Prostate gland (tissue), 2 donors: ENCODE data around the gene RUFY3.

Experiments
- POLR2A ChIP-seq: fragments of 450-650 bp; IDR thresholded peaks from one replicate; pipeline ENCODE4 v1.6.1; 2016; ENCODE audit warnings: antibody characterized with exemption, mild to moderate bottlenecking
- POLR2AphosphoS5 ChIP-seq: sonication (generic); formaldehyde crosslinking; IDR thresholded peaks from one replicate; pipeline ENCODE4 v1.6.1; 2017; ENCODE audit warnings: antibody characterized with exemption
- TF ChIP-seq, protein P1 (sequence below), 4 experiments: fragments of 200-600 bp in 2 of 4; fragments of 450-650 bp in 2 of 4; sonication (generic) in 2 of 4; IDR thresholded peaks; 1 replicate in 3 of 4; 2 replicates in 1 of 4; pipeline ENCODE4 v1.5.1; 2016 to 2019; ENCODE audit warnings: antibody characterized with exemption in 4 of 4, mild to moderate bottlenecking in 2 of 4, moderate library complexity in 2 of 4

DNA sequence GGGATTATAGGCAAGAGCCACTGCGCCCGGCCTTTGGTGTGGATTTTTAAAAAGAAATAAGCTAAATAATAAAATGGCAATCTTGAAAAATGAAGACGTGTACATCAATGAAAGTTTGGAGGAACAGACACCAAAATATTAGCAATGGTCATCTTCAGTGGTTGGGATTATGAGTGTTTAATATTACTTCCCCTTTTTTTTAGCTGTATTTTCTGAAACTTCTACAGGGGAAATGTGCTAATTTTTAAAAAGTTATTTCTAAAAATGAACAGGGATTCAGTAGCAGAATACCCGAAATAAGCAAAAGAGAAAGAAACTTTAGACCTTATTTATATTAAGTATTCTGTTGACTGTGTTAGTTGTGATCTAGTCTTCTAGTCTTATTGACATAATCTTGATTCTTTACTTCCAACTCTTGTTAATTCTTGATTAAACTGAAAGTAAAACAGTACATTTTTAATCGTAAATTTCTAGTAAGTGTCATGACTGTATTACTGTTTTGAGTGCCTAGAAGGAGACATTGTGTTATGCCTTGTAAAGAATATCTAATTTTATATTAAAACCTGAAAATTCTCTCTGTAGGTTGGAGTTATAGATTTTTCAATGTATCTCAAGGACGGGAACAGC is 51.3 kb downstream of the RUFY3 start:
- TF ChIP-seq POLR2AphosphoS5 = no peak
- TF ChIP-seq, protein P1, sequence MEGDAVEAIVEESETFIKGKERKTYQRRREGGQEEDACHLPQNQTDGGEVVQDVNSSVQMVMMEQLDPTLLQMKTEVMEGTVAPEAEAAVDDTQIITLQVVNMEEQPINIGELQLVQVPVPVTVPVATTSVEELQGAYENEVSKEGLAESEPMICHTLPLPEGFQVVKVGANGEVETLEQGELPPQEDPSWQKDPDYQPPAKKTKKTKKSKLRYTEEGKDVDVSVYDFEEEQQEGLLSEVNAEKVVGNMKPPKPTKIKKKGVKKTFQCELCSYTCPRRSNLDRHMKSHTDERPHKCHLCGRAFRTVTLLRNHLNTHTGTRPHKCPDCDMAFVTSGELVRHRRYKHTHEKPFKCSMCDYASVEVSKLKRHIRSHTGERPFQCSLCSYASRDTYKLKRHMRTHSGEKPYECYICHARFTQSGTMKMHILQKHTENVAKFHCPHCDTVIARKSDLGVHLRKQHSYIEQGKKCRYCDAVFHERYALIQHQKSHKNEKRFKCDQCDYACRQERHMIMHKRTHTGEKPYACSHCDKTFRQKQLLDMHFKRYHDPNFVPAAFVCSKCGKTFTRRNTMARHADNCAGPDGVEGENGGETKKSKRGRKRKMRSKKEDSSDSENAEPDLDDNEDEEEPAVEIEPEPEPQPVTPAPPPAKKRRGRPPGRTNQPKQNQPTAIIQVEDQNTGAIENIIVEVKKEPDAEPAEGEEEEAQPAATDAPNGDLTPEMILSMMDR (IDR thresholded peaks at IDR 0.05) = no peak
- TF ChIP-seq POLR2A = no peak
